GM13977 (cell line): ENCODE measurements around the gene ATP6V1B1.

ENCODE experiments used
- DNase-seq: peaks from one replicate; pipeline ENCODE4 v3.0.0; 2012; ENCODE audit warnings: low spot score
- in situ Hi-C: fragments of 300-500 bp; cut with MboI; formaldehyde crosslinking; loops from one replicate; pipeline ENCODE4 v1.12.0; 2022; ENCODE audit warnings: low sequenced_read_pairs, low pct_unique_long_range_greater_than_20kb, mixed read lengths, inconsistent platforms; ENCODE audit not compliant: unreplicated experiment
- TF ChIP-seq, protein P1 (sequence below): IDR thresholded peaks from 2 replicates; pipeline ENCODE4 v1.5.1; 2012; ENCODE audit warnings: mild to moderate bottlenecking, control low read depth; ENCODE audit not compliant: insufficient read depth; ENCODE audit errors: extremely low read depth, missing control alignments

ATP6V1B1 gene

DNA sequence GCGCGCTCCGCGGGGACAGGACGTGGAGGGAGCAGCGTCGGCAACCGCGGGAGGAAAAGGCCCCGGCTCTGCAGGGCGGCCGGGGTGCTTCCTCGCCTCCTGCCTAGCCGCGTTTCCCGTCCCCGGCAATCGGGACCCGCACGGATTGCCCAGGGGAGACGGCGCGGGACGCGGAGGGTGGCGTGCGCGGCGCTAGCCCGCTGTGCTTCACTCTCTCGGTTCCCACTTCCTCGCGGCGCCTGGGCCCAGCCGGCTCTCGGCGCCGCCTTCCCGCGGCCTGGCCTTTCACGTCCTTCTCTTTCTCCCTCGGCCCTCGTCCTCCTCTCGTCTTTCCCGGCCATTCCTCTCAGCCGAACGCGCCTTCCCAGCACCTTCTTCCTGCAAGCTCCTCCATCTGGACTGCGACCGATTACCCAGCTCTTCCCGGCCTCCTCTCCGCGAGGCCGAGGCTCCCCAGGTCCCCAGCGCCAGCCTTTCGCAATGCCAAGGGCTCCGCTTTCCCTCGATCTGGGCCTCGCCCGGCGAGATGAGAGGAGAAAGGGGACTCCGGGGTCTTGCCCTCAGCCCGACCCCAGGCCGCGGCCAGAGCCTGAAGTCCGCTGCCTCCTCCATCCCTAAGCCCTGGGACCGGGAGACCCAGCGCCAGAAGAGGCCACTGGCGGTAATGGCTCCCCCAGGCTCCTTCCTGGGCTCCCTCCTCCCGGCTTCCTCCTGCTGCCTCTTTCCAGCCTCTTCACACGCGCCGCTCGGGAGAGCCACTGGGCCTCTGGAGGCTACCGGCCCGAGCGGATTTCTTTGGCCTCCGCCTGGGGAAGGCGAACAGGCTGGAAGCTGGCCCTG is 34.3 kb upstream of the ATP6V1B1 start:
- TF ChIP-seq, protein P1, sequence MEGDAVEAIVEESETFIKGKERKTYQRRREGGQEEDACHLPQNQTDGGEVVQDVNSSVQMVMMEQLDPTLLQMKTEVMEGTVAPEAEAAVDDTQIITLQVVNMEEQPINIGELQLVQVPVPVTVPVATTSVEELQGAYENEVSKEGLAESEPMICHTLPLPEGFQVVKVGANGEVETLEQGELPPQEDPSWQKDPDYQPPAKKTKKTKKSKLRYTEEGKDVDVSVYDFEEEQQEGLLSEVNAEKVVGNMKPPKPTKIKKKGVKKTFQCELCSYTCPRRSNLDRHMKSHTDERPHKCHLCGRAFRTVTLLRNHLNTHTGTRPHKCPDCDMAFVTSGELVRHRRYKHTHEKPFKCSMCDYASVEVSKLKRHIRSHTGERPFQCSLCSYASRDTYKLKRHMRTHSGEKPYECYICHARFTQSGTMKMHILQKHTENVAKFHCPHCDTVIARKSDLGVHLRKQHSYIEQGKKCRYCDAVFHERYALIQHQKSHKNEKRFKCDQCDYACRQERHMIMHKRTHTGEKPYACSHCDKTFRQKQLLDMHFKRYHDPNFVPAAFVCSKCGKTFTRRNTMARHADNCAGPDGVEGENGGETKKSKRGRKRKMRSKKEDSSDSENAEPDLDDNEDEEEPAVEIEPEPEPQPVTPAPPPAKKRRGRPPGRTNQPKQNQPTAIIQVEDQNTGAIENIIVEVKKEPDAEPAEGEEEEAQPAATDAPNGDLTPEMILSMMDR, result no peak
- no peak for DNase-seq
- in situ Hi-C loops, result no loop called here

DNA sequence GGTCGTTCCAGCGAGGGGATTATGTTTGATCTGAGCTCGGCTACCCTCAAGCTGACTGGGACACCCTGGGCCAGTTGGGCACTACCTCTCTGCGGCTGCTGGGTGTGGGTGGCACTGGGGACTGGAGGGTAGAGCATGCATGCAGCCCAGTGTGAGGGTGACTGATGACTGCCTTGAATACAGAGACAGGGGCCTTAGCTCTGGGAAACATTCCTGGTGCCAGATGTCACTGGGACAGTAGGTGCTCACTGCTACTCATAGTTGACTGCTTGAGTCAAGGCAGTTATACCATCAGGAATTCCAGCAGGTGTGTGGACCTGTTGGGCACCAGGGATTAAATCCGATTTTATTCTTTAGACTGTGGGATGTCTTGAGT is 33.6 kb upstream of the ATP6V1B1 start:
- DNase-seq, result no peak
- TF ChIP-seq, protein P1, result no peak
- in situ Hi-C loops, result no loop called here

DNA sequence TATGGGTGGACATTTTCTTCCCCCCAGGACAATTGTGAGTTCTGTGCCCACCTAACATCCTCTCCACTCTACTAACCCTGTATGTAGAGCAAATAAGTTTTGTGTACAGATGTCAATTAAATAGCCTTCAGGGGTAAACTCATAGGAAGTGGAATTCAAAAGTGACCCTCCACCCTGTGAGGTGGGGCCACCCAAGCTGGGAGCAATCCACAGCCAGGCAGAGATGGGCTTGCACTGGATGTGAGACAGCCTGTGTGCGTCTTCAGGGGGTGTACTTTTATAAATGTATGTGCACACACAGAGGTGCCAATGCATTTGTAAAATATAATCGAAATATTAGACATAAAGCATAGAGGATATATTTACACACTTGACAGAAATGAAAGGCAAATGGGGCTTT is 33.1 kb upstream of the ATP6V1B1 start:
- in situ Hi-C loops, result no loop called here
- TF ChIP-seq, protein P1, result no peak
- DNase-seq, result no peak

DNA sequence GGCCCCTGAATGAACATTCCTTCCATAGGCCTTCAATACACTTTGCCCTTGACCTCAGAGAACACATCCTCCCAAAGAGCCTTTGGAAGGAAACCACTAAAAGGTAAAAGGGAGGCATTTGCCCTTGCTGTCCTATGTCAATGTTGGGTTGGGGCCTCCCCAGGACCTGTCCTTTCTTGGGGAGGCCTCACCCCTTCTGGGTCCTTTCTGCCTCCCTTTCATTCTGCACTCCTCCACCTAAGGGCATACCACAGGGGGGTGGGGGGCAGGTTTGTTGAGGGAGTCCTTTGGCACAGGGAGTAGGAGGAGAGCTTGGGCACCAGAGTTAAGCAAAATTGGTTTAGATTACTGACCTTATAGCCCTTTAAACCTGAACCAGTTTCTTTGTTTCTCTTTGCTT is 32.5 kb upstream of the ATP6V1B1 start:
- TF ChIP-seq, protein P1, result no peak
- in situ Hi-C loops, result no loop called here
- no peak for DNase-seq

DNA sequence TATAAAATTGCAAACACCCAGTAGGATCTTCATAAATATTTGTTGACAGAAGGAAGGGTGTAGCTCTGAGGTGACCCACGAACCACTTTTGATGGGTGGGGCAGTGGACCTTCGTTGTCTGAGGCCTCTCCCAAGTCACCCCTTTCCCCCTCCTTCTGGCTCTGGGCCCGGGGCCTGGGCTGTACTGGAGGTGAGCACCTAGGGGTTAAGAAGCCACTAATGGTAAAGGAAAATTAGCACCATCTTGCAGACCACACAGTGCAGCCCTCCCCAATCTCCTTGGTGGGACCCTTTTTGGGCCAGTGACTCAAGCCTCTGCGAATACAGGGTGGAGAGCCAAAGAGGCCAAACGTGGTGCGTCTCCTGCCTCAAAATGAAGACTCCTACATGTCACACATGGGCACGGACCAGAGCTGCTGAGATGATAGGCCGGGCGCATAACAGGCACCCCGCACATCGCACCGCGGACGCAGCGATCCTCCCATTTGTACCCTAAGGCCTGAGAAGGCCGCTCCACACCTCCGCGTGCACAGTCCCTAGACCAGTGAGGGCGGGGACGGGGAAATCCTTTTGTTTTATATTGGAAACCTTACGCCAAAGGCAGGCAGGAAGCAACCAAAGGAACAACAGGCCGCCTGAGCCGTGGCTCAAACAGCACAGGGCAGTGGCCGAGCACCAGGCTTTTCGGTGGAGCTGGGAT is 31.9 kb upstream of the ATP6V1B1 start:
- TF ChIP-seq, protein P1, result no peak
- in situ Hi-C loops, result no loop called here
- DNase-seq, result no peak

DNA sequence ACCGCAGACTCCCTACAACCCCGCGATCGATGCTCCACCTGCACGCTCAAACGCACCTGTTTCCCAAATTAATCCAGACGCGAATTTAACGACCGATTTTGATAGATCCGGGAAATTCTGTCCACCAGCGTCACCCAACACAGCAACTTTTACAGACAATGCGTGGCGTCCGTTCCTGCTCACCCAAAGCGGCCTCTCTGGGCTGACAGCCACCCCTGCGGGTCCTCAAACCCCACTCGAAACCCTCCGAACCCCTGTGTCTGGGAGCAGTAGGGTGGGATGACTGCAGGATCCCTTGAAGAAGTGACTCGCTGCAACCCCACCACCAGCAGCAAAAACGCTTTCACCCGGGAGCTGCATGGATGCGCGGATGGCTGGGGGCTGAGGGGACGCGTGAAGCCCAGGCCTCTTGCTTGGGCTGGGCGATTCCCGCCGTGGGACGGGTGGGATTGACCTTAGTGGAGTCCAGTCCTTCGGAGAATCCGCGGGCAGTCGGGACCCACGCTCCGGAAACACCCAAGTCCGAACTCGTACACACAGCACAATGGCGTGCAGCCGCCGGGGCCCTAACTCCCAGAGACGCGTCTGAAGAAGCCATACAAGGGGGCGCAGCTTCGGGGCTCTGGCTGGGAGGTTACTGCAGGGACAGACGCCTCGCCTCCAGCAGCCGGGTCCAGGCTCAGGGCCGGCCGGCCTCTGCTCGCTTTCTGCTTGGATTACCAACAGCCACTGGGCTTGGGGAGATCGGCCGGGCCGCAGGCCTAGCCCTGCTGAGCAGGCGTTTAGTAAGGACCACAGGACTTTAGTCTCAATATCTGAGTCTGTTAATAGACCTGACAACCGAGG is 31.1 kb upstream of the ATP6V1B1 start:
- TF ChIP-seq, protein P1, result no peak

More for the DNA sequence above, 31.1 kb upstream of the ATP6V1B1 start:
- DNase-seq, result no peak
- in situ Hi-C loops, result no loop called here
